Stomach (tissue), 4 donors: ENCODE measurements around the gene HIP1.

ENCODE experiments used
- EP300 ChIP-seq: sonication (generic); formaldehyde crosslinking; IDR thresholded peaks from one replicate; pipeline ENCODE4 v1.6.1; 2017; ENCODE audit warnings: antibody characterized with exemption
- POLR2AphosphoS5 ChIP-seq, 3 donors: sonication (generic); formaldehyde crosslinking; IDR thresholded peaks; one replicate each; pipeline ENCODE4 v1.6.1; 2016; ENCODE audit warnings: antibody characterized with exemption in 3 of 3
- TF ChIP-seq, protein P1 (sequence below), 7 experiments: fragments of 450-650 bp in 4 of 7; fragments of 200-600 bp in 3 of 7; sonication (generic) in 3 of 7; IDR thresholded peaks; one replicate each; pipeline ENCODE4 v1.5.1; 2016 to 2019; ENCODE audit warnings: antibody characterized with exemption in 7 of 7, control low read depth in 2 of 7, mild to moderate bottlenecking in 1 of 7

DNA sequence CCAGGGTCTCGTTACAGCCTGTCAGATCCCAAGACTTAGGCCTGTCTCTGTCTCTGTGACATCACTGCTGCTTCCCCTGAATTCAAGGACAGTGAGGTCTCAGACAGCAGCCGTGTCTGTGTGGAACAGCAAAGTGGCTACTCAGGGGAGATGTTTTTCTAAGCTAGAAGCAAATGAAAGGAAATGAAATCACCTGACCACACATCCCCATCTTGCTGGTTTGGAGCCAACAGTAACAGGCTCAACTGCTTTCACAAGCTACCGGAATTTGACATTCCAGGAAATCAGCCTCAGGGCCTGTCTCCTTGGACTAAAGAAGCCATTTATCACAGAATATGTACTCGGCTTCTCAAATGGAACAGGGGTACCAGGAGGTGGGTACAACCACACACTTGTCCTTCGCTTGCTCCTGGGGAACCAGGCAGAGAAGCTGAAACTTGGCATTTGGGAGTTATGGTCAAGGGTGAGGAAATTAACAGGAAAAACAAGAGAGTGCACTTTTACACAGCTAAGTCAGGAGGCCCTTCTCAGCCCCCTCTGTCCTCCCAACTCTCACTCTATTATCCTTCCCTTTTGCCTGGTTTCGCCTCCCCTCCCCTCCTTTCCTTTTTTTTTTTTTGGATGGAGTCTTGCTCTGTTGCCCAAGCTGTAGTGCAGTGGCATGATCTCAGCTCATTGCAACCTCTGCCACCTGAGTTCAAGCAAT lies 173.5 kb downstream of the HIP1 start:
- TF ChIP-seq POLR2AphosphoS5 (IDR thresholded peaks at IDR 0.05) (no peak), EP300 (no peak)
- TF ChIP-seq, protein P1, sequence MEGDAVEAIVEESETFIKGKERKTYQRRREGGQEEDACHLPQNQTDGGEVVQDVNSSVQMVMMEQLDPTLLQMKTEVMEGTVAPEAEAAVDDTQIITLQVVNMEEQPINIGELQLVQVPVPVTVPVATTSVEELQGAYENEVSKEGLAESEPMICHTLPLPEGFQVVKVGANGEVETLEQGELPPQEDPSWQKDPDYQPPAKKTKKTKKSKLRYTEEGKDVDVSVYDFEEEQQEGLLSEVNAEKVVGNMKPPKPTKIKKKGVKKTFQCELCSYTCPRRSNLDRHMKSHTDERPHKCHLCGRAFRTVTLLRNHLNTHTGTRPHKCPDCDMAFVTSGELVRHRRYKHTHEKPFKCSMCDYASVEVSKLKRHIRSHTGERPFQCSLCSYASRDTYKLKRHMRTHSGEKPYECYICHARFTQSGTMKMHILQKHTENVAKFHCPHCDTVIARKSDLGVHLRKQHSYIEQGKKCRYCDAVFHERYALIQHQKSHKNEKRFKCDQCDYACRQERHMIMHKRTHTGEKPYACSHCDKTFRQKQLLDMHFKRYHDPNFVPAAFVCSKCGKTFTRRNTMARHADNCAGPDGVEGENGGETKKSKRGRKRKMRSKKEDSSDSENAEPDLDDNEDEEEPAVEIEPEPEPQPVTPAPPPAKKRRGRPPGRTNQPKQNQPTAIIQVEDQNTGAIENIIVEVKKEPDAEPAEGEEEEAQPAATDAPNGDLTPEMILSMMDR (IDR thresholded peaks at IDR 0.05) = no peak
